IPS DF 19.7 (cell line): Measurements from ENCODE around the gene ZBTB24.

Experiments
- DNase-seq: peaks from one replicate; pipeline ENCODE4 v3.0.0-alpha.2; 2013; ENCODE audit warnings: low read depth, low spot score

Gene ZBTB24

GRCh38 chr6:109420751-109421150, 62.3 kb downstream of the ZBTB24 start:
- no peak for DNase-seq

- no peak for DNase-seq
Measured at GRCh38 chr6:109417646-109418045, 65.4 kb downstream of the ZBTB24 start.
